H1 (cell line): ENCODE measurements around the gene GCC1. TPM values are rescaled to one million over a fixed set of nuclear protein-coding genes. Genes with fewer than 3 reads are reported as not detected.
A peak's percentile ranks its signal among the peaks of the same experiment; 100 is the strongest.

Source experiments
- CTCF ChIA-PET: fragments of 300-600 bp; sonication (Branson Sonifier 250); formaldehyde crosslinking; loops from one replicate; lab custom pipeline; 2021; ENCODE audit not compliant: partially characterized antibody; lab: Charles Lee
- POLR2A ChIA-PET: fragments of 300-600 bp; sonication (Branson Sonifier 250); formaldehyde crosslinking; loops from one replicate; lab custom pipeline; 2021; ENCODE audit warnings: inconsistent platforms; ENCODE audit not compliant: partially characterized antibody; lab: Charles Lee
- DNase-seq, 2 experiments: peaks; one replicate each; pipeline versions ENCODE4 v3.0.0 to v3.0.0-alpha.2; 2010 to 2022; ENCODE audit warnings: low spot score in 2 of 2, low read depth in 1 of 2, mixed read lengths in 1 of 2
- FAIRE-seq: peaks from 2 replicates; lab custom pipeline; 2011; peaks lifted over from hg19 to GRCh38; lab: Jason Lieb, UNC
- H2AFZ ChIP-seq: 2 replicates; pipeline ENCODE4 v1.8.1; 2012; ENCODE audit warnings: low read length, inconsistent platforms
- H2AK5ac ChIP-seq: 2 replicates; pipeline ENCODE4 v1.6.1; 2013; ENCODE audit warnings: low read depth, low read length
- H2BK120ac ChIP-seq: replicated peaks from 2 replicates; pipeline ENCODE3; 2013; ENCODE audit warnings: low read depth, low read length, inconsistent platforms
- H2BK12ac ChIP-seq: 2 replicates; pipeline ENCODE4 v1.6.1; 2013; ENCODE audit warnings: low read depth, low read length
- H2BK15ac ChIP-seq: 2 replicates; pipeline ENCODE4 v1.6.1; 2013; ENCODE audit warnings: low read length
- H2BK20ac ChIP-seq: 2 replicates; pipeline ENCODE4 v1.6.1; 2013; ENCODE audit warnings: low read length
- H2BK5ac ChIP-seq: 2 replicates; pipeline ENCODE4 v1.6.1; 2013; ENCODE audit warnings: low read depth, low read length
- H3K14ac ChIP-seq: 2 replicates; pipeline ENCODE4 v1.6.1; 2013; ENCODE audit warnings: inconsistent platforms; ENCODE audit not compliant: insufficient read length
- H3K18ac ChIP-seq: 2 replicates; pipeline ENCODE4 v1.6.1; 2013; ENCODE audit warnings: low read length; ENCODE audit errors: extremely low read depth
- H3K23ac ChIP-seq: 2 replicates; pipeline ENCODE4 v1.6.1; 2013; ENCODE audit warnings: inconsistent platforms; ENCODE audit not compliant: insufficient read length
- H3K23me2 ChIP-seq: 2 replicates; pipeline ENCODE4 v1.6.1; 2013; ENCODE audit warnings: low read depth, low read length
- H3K27ac ChIP-seq: 2 replicates; pipeline ENCODE4 v1.6.1; 2011; ENCODE audit warnings: low read depth, low read length, inconsistent platforms
- H3K27me3 ChIP-seq, 4 experiments: replicated peaks in 1 of 4; 1 replicate in 1 of 4; 2 replicates in 3 of 4; pipeline versions ENCODE4 v1.6.1 to v1.8.1; 2011 to 2013; ENCODE audit warnings: low read length in 3 of 4, mild to moderate bottlenecking in 3 of 4, inconsistent platforms in 2 of 4, mixed read lengths in 2 of 4, moderate library complexity in 1 of 4; ENCODE audit not compliant: control insufficient read depth in 3 of 4, insufficient read depth in 3 of 4; ENCODE audit errors: extremely low read depth in 1 of 4
- H3K36me3 ChIP-seq, 4 experiments: 2 replicates each; pipeline versions ENCODE4 v1.6.1 to v1.8.1; 2011 to 2013; ENCODE audit warnings: mild to moderate bottlenecking in 4 of 4, low read length in 3 of 4, moderate library complexity in 2 of 4, control low read depth in 1 of 4, inconsistent platforms in 1 of 4; ENCODE audit not compliant: insufficient read depth in 4 of 4, control insufficient read depth in 2 of 4
- H3K4ac ChIP-seq: replicated peaks from 2 replicates; pipeline ENCODE3; 2013; ENCODE audit warnings: low read length, low read depth, mixed read lengths, inconsistent platforms; ENCODE audit not compliant: insufficient read length
- H3K4me1 ChIP-seq, 4 experiments: replicated peaks in 1 of 4; 1 replicate in 1 of 4; 2 replicates in 3 of 4; pipeline versions ENCODE4 v1.6.1 to v1.8.1; 2011 to 2013; ENCODE audit warnings: low read length in 3 of 4, inconsistent platforms in 2 of 4, mixed read lengths in 1 of 4; ENCODE audit not compliant: insufficient read depth in 4 of 4, control insufficient read depth in 3 of 4
- H3K4me2 ChIP-seq, 2 experiments: 2 replicates each; pipeline versions ENCODE4 v1.6.1 to v1.8.1; 2011 to 2013; ENCODE audit warnings: low read depth in 2 of 2, low read length in 2 of 2, control low read depth in 1 of 2, inconsistent platforms in 1 of 2, mild to moderate bottlenecking in 1 of 2; ENCODE audit not compliant: insufficient read depth in 1 of 2
- H3K4me3 ChIP-seq, 4 experiments: fragments of 200-600, 300-600 bp in 1 of 4; sonication (generic), shearing (Covaris generic), sonication (Bioruptor Twin) in 1 of 4; 2 replicates each; pipeline versions ENCODE4 v1.5.1 to v1.8.1; 2011 to 2016; ENCODE audit warnings: low read length in 4 of 4, low read depth in 3 of 4, control low read depth in 2 of 4, inconsistent platforms in 2 of 4, mild to moderate bottlenecking in 2 of 4, mixed read lengths in 1 of 4, moderate library complexity in 1 of 4; ENCODE audit not compliant: insufficient read depth in 2 of 4; ENCODE audit errors: extremely low read depth in 1 of 4
- H3K56ac ChIP-seq: replicated peaks from 2 replicates; pipeline ENCODE3; 2013; ENCODE audit warnings: low read depth, mild to moderate bottlenecking, mixed read lengths, low read length, inconsistent platforms; ENCODE audit not compliant: insufficient read length
- H3K79me1 ChIP-seq: 2 replicates; pipeline ENCODE4 v1.6.1; 2013; ENCODE audit warnings: low read depth, low read length, control low read depth
- H3K79me2 ChIP-seq, 2 experiments: 2 replicates each; pipeline versions ENCODE4 v1.6.1 to v1.8.1; 2012 to 2013; ENCODE audit warnings: low read length in 2 of 2, mild to moderate bottlenecking in 2 of 2, inconsistent platforms in 1 of 2; ENCODE audit not compliant: insufficient read depth in 2 of 2, control insufficient read depth in 1 of 2
- H3K9ac ChIP-seq, 4 experiments: replicated peaks in 1 of 4; 1 replicate in 1 of 4; 2 replicates in 3 of 4; pipeline versions ENCODE4 v1.6.1 to v1.8.1; 2011 to 2013; ENCODE audit warnings: low read depth in 3 of 4, low read length in 3 of 4, control low read depth in 2 of 4, mild to moderate bottlenecking in 2 of 4, moderate library complexity in 2 of 4, inconsistent platforms in 1 of 4; ENCODE audit errors: extremely low read depth in 1 of 4
- H3K9me3 ChIP-seq, 2 experiments: 2 replicates each; pipeline versions ENCODE4 v1.6.1 to v1.8.1; 2012 to 2013; ENCODE audit warnings: mild to moderate bottlenecking in 2 of 2, moderate library complexity in 2 of 2, control low read depth in 1 of 2, inconsistent platforms in 1 of 2, low read depth in 1 of 2, low read length in 1 of 2, mixed read lengths in 1 of 2; ENCODE audit not compliant: insufficient read depth in 2 of 2
- H4K20me1 ChIP-seq, 2 experiments: replicated peaks in 1 of 2; 2 replicates each; pipeline versions ENCODE3 to v1.8.1; 2011 to 2013; ENCODE audit warnings: inconsistent platforms in 2 of 2, low read length in 2 of 2, mild to moderate bottlenecking in 1 of 2; ENCODE audit not compliant: insufficient read depth in 2 of 2, control insufficient read depth in 1 of 2
- H4K5ac ChIP-seq: 2 replicates; pipeline ENCODE4 v1.6.1; 2013; ENCODE audit warnings: low read length, low read depth, mixed read lengths, inconsistent platforms; ENCODE audit not compliant: insufficient read length
- H4K8ac ChIP-seq: 2 replicates; pipeline ENCODE4 v1.8.0; 2013; ENCODE audit warnings: mild to moderate bottlenecking, moderate library complexity, low read length, inconsistent platforms; ENCODE audit not compliant: insufficient read depth; ENCODE audit errors: extremely low read depth
- H4K91ac ChIP-seq: replicated peaks from 2 replicates; pipeline ENCODE3; 2013; ENCODE audit warnings: low read length, mixed read lengths, inconsistent platforms; ENCODE audit not compliant: insufficient read length
- JUN ChIP-seq: IDR thresholded peaks from 2 replicates; pipeline ENCODE4 v1.6.1; 2011; ENCODE audit warnings: low read depth, mild to moderate bottlenecking, improper control_type of control experiment, low read length
- POLR2A ChIP-seq, 2 experiments: IDR thresholded peaks; 1 replicate in 1 of 2; 2 replicates in 1 of 2; pipeline ENCODE4 v1.6.1; 2011; ENCODE audit warnings: low read depth in 2 of 2, low read length in 2 of 2, mild to moderate bottlenecking in 2 of 2; ENCODE audit errors: control extremely low read depth in 1 of 2
- SUZ12 ChIP-seq: fragments of 200-600 bp; sonication (generic); IDR thresholded peaks from 2 replicates; pipeline ENCODE4 v1.6.1; 2012; ENCODE audit warnings: mild to moderate bottlenecking, inconsistent platforms, low read length, moderate library complexity, mixed read lengths
- WGBS, 2 experiments: shearing (Covaris generic) in 1 of 2; methylation state at CpG; one replicate each; pipeline versions ENCODE4 v1.1.6 to v1.1.7; 2013 to 2015; ENCODE audit warnings: low lambda C conversion rate in 2 of 2, mixed read lengths in 2 of 2, inconsistent platforms in 1 of 2, low coverage in 1 of 2, missing lambda C conversion rate in 1 of 2; ENCODE audit not compliant: insufficient replicate concordance in 2 of 2, insufficient coverage in 1 of 2, insufficient read length in 1 of 2; ENCODE audit errors: extremely low coverage in 1 of 2, missing lambda C conversion rate in 1 of 2; 5-methylcytosine and 5-hydroxymethylcytosine counted together
- polyA plus RNA-seq, 7 experiments: library from polyadenylated mRNA; depleted of rRNA in 3 of 7; stranded (reverse) in 5 of 7; unstranded in 2 of 7; fragments of >200 nt in 5 of 7; fragments of 200-250 nt in 2 of 7; gene quantifications; 1 replicate in 5 of 7; 2 replicates in 1 of 7; 4 replicates in 1 of 7; pipeline versions ENCODE4 v1.2.1 to v1.2.3, GENCODE V29; 2011 to 2013; ENCODE audit warnings: missing spikeins in 2 of 7, mixed read lengths in 2 of 7
- total RNA-seq: library from RNA; stranded (reverse); fragmentation: NEBNext Ultra II Directional; extraction: Animal tissue kit (Norgen Biotek cat#: 25700); gene quantifications from 2 replicates; pipeline ENCODE4 v1.2.1, GENCODE V29; 2021

Gene GCC1
- total and polyA plus RNA-seq, 2 of the 8 experiments (the other 6 are each of a cell fraction or from before 2014, with no cell fraction given) = 3.3 to 15.0 TPM

GRCh38 chr7:127592550-127592949 lies 7.2 kb upstream of the GCC1 start:
- Histone ChIP-seq H2AFZ (no peak overlapping the region), H3K36me3 (peaks cover 5 to 15% (median 13%) of the 10 kb centered on the region in 4 experiments), H3K9ac (no peak overlapping the region), H3K23me2 (peaks cover 2% of the 10 kb centered on the region), H3K4ac (no peak overlapping the region), H3K23ac (no peak overlapping the region), H2BK20ac (no peak overlapping the region), H3K79me1 (no peaks in the 10 kb centered on the region), H2BK120ac (no peak overlapping the region), H3K27ac (no peak overlapping the region), H4K8ac (no peak overlapping the region), H2BK15ac (no peak overlapping the region), H2BK5ac (no peak overlapping the region)
- no peak for FAIRE-seq
- TF ChIP-seq POLR2A (IDR thresholded peaks at IDR 0.05; ENCODE audit: control extremely low read depth in 1 of 2, low read depth in 2 of 2, low read length in 2 of 2) (0 out of 3 replicates have a peak, but pooled peaks of 1 of the 2 experiments have one; percentile 24), SUZ12 (no peak), JUN (no peak)
- TF ChIP-seq, all 59 proteins: peak for 1
- Histone ChIP-seq H3K18ac (no peak overlapping the region), H2AK5ac (no peak overlapping the region), H4K91ac (no peak overlapping the region), H2BK12ac (no peak overlapping the region), H3K4me3 (no peak overlapping the region), H3K4me1 (peaks cover 0 to 6% (median under 1%) of the 10 kb centered on the region in 4 experiments; a peak in 2 of 7 replicates), H3K9me3 (no peaks in the 10 kb centered on the region), H3K56ac (no peak overlapping the region), H4K20me1 (peaks cover 0 to 5% of the 10 kb centered on the region in 2 experiments), H4K5ac (no peak overlapping the region), H3K27me3 (peaks cover 0 to 4% (median 3%) of the 10 kb centered on the region in 4 experiments; a peak in 5 of 7 replicates), H3K4me2 (no peak overlapping the region), H3K79me2 (no peaks in the 10 kb centered on the region), H3K14ac (no peak overlapping the region)
- ChIA-PET CTCF (interaction anchor here (0.6 to 8.1 kb wide), 6 partner anchors 10 to 616 kb away, joined by 3 to 55 read pairs (median 4); no protein-coding TSS in a partner anchor), POLR2A (interaction anchor here (1.2 kb wide), 1 partner anchor 10 kb away, joined by 3 read pairs; no protein-coding TSS in a partner anchor)
- DNase-seq = no peak
- WGBS, 2 experiments = 91% methylated on average over 4 of the region's 4 CpGs; no CpG with 5 or more reads in 1 of the 2 experiments
